Measurements from ENCODE around the gene CSF2RB.
A peak's percentile ranks its signal among the peaks of the same experiment; 100 is the strongest.

Gene CSF2RB

GRCh38 chr22:36913427-36914389 is at the start of gene CSF2RB:
CSF2RB (plus strand) TSS chr22:36913628; CDS start chr22:36922208, 8,580 bp downstream.
- ChIA-PET CTCF (interaction anchor here (1.2 to 3.3 kb wide), 7 partner anchors 12 to 208 kb away, joined by 3 to 42 read pairs (median 4); no protein-coding TSS in a partner anchor), POLR2A (no interaction called here)
- TF ChIP-seq, protein P1, sequence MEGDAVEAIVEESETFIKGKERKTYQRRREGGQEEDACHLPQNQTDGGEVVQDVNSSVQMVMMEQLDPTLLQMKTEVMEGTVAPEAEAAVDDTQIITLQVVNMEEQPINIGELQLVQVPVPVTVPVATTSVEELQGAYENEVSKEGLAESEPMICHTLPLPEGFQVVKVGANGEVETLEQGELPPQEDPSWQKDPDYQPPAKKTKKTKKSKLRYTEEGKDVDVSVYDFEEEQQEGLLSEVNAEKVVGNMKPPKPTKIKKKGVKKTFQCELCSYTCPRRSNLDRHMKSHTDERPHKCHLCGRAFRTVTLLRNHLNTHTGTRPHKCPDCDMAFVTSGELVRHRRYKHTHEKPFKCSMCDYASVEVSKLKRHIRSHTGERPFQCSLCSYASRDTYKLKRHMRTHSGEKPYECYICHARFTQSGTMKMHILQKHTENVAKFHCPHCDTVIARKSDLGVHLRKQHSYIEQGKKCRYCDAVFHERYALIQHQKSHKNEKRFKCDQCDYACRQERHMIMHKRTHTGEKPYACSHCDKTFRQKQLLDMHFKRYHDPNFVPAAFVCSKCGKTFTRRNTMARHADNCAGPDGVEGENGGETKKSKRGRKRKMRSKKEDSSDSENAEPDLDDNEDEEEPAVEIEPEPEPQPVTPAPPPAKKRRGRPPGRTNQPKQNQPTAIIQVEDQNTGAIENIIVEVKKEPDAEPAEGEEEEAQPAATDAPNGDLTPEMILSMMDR (IDR thresholded peaks at IDR 0.05; ENCODE audit: control extremely low read depth, extremely low read depth, low read depth, missing control alignments): no peak
- peak; percentile 61 for DNase-seq (ENCODE audit: extremely low spot score)

DNA sequence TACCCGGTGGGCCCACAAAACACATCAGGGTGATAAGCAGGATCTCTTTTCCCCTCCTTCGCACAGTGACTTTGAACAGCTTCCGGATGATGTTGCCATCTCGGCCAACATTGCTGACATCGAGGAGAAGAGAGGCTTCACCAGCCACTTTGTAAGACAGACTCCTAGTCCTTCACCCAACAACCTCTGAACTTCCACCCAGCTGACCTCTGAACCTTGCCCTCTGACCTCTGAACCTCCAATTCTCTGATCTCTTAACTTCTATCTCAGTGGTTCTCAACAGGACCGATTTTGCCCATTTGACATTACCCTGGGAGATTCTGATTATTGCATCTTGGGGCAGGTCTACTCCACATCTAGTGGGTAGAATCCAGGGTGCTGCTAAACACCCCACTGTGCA is 49.4 kb upstream of the CSF2RB start:
- no peak for DNase-seq (ENCODE audit: extremely low spot score)
- TF ChIP-seq, protein P1 (IDR thresholded peaks at IDR 0.05; ENCODE audit: control extremely low read depth, extremely low read depth, low read depth, missing control alignments): no peak
- POLR2A ChIA-PET: no interaction called here
- CTCF ChIA-PET: interaction anchor here (0.9 to 4.3 kb wide), 4 partner anchors 11 to 180 kb away, joined by 3 to 24 read pairs (median 3); no protein-coding TSS in a partner anchor

DNA sequence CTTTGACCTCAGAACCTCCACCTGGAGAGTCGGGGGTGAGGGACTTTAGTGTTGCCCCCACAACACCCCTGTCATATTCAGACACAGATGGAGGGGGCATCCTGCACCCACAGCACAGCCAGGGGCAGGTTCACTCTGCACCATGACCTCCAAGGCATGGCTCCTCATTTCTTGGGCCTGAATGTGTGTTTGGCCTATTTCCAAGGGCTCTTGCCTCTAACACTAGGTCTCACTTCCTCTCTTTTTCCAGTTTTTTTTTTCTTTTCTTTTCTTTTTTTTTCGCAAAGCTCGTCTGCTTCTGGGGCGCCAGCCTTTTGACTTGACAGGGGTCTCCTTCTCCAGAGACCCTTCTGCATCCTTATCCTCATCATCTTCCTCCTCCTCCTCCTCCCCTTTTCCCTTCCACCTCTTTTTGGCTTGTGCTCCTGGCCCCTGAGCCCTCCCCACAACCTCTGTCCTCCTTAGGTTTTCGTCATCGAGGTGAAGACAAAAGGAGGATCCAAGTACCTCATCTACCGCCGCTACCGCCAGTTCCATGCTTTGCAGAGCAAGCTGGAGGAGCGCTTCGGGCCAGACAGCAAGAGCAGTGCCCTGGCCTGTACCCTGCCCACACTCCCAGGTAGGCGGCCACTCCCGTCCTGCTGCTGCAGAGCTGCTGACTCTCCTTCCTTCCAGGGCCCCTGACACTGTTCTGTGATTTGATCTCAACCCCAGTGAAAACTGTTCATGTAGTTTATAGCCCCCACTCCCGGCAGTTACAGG is 48.8 kb upstream of the CSF2RB start:
- no peak for DNase-seq (ENCODE audit: extremely low spot score)
- TF ChIP-seq, protein P1 (IDR thresholded peaks at IDR 0.05; ENCODE audit: control extremely low read depth, extremely low read depth, low read depth, missing control alignments): no peak
- ChIA-PET POLR2A (no interaction called here), CTCF (interaction anchor here (1.2 to 8.4 kb wide), 5 partner anchors 8 to 180 kb away, joined by 3 to 86 read pairs (median 4); no protein-coding TSS in a partner anchor)

DNA sequence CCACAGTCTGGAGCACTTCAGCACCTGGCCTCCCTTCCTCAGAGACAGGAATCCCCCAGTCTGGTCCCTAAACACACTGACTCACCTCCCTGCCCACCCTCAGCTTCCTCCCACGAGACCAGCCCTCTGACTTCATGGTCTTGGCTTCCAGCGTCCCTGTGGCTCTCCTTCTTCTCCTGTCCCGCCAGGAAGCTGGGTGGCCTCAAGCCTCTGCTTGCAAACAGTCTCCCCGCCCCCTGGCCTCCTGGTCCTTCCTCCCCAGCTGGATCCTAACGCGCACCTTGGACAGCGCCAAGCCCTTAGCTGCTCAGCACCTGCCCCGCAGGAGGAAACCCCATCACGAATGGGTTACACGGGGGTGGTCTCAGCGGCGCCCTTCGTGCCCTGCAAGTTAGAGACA is 48.1 kb upstream of the CSF2RB start:
- DNase-seq (ENCODE audit: extremely low spot score): no peak
- TF ChIP-seq, protein P1 (IDR thresholded peaks at IDR 0.05; ENCODE audit: control extremely low read depth, extremely low read depth, low read depth, missing control alignments): no peak
- ChIA-PET POLR2A (no interaction called here), CTCF (interaction anchor here (1.3 to 8.4 kb wide), 4 partner anchors 8 to 112 kb away, joined by 4 to 86 read pairs (median 18); no protein-coding TSS in a partner anchor)

DNA sequence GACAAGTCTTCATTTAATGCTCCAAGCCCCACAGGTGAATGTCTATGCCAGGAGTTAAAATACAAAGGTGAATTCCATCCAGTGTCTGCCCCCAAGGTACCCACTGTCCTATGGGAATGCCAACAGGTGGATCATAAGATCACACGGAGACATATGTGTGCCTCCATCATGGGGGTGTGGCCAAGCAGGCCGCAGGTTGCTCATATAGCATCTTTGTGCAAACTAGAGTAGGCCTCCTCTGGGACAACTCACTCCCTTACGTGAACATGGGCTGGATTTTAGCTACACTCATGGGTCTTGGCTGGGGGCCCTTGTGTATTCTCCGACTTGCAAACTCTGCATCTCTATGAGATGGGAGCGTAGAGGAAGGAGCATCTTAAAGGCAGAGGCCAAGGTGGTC is 45.7 kb upstream of the CSF2RB start:
- CTCF ChIA-PET: interaction anchor here (1.4 to 8.4 kb wide), 3 partner anchors 11 to 109 kb away, joined by 3 to 86 read pairs (median 7); no protein-coding TSS in a partner anchor
- DNase-seq (ENCODE audit: extremely low spot score): no peak
- TF ChIP-seq, protein P1 (IDR thresholded peaks at IDR 0.05; ENCODE audit: control extremely low read depth, extremely low read depth, low read depth, missing control alignments): no peak
- POLR2A ChIA-PET: no interaction called here

All from GM10248 (cell line).